GM23338 (cell line): ENCODE measurements around the gene TMEM9. TPM values are rescaled to one million over a fixed set of nuclear protein-coding genes. Genes with fewer than 3 reads are reported as not detected.

Source experiments
- ATAC-seq: fragments of 200-7000 bp; cut with Tn5 transposase; 3 replicates; pipeline ENCODE4 v1.9.1; 2020
- DNase-seq: peaks from one replicate; pipeline ENCODE4 v3.0.0-alpha.2; 2015; ENCODE audit warnings: low spot score
- H2AFZ ChIP-seq: fragments of 200-600 bp; sonication (generic); 2 replicates; pipeline ENCODE4 v1.8.0; 2016; ENCODE audit warnings: antibody characterized with exemption, mild to moderate bottlenecking, moderate library complexity
- H3F3A ChIP-seq: fragments of 200-600 bp; sonication (generic); replicated peaks from 2 replicates; pipeline ENCODE4 v1.8.0; 2017; ENCODE audit warnings: antibody characterized with exemption, mixed run types, low read depth
- H3K27ac ChIP-seq: fragments of 200-600 bp; sonication (generic); 2 replicates; pipeline ENCODE4 v1.6.1; 2016; ENCODE audit warnings: low read depth
- H3K27me3 ChIP-seq: fragments of 200-600 bp; sonication (generic); 2 replicates; pipeline ENCODE4 v1.8.0; 2016; ENCODE audit warnings: mild to moderate bottlenecking, mixed run types, moderate library complexity; ENCODE audit not compliant: insufficient read depth
- H3K36me3 ChIP-seq: fragments of 200-600 bp; sonication (generic); 2 replicates; pipeline ENCODE4 v1.8.0; 2016; ENCODE audit warnings: mild to moderate bottlenecking; ENCODE audit not compliant: insufficient read depth
- H3K4me1 ChIP-seq: fragments of 200-600 bp; sonication (generic); 2 replicates; pipeline ENCODE4 v1.8.0; 2016; ENCODE audit warnings: mild to moderate bottlenecking, moderate library complexity; ENCODE audit not compliant: insufficient read depth
- H3K4me2 ChIP-seq: fragments of 200-600 bp; sonication (generic); 2 replicates; pipeline ENCODE4 v1.7.1; 2017; ENCODE audit warnings: mixed run types
- H3K4me3 ChIP-seq: fragments of 200-600 bp; sonication (generic); 2 replicates; pipeline ENCODE4 v1.6.1; 2016; ENCODE audit warnings: mixed run types
- H3K79me2 ChIP-seq: fragments of 200-600 bp; sonication (generic); replicated peaks from 2 replicates; pipeline ENCODE4 v1.8.0; 2017; ENCODE audit warnings: mild to moderate bottlenecking; ENCODE audit not compliant: insufficient read depth
- H3K9me2 ChIP-seq: fragments of 200-600 bp; sonication (generic); 2 replicates; pipeline ENCODE4 v1.8.0; 2017; ENCODE audit not compliant: insufficient read depth
- H4K20me1 ChIP-seq: fragments of 200-600 bp; sonication (generic); replicated peaks from 2 replicates; pipeline ENCODE4 v1.8.0; 2017; ENCODE audit warnings: mild to moderate bottlenecking; ENCODE audit not compliant: insufficient read depth
- H3K27ac Mint-ChIP-seq: 2 replicates; pipeline ENCODE4 v1.8.0; 2020; ENCODE audit warnings: inconsistent platforms, mild to moderate bottlenecking, moderate library complexity, mixed read lengths
- H3K27me3 Mint-ChIP-seq: 3 replicates; pipeline ENCODE4 v1.8.0; 2022; ENCODE audit warnings: low read depth, mild to moderate bottlenecking, moderate library complexity, mixed read lengths, inconsistent platforms; ENCODE audit not compliant: insufficient read depth, poor library complexity
- H3K36me3 Mint-ChIP-seq: 3 replicates; pipeline ENCODE4 v1.8.0; 2021; ENCODE audit warnings: low read depth, mild to moderate bottlenecking, inconsistent platforms, moderate library complexity, mixed read lengths
- H3K4me1 Mint-ChIP-seq: 3 replicates; pipeline ENCODE4 v1.8.0; 2020; ENCODE audit warnings: mild to moderate bottlenecking, inconsistent platforms, mixed read lengths
- H3K4me3 Mint-ChIP-seq: 3 replicates; pipeline ENCODE4 v1.8.0; 2021; ENCODE audit warnings: moderate library complexity, mild to moderate bottlenecking, inconsistent platforms, mixed read lengths
- H3K9me3 Mint-ChIP-seq: 3 replicates; pipeline ENCODE4 v1.8.0; 2020; ENCODE audit warnings: moderate library complexity, mild to moderate bottlenecking, inconsistent platforms, mixed read lengths
- CREB1 ChIP-seq: fragments of 250-450 bp; sonication (Bioruptor Pico); IDR thresholded peaks from 2 replicates; pipeline ENCODE4 v1.5.0; 2020; ENCODE audit warnings: low read depth, mild to moderate bottlenecking, moderate library complexity
- EZH2phosphoT487 ChIP-seq: fragments of 200-600 bp; sonication (generic); IDR thresholded peaks from one replicate; pipeline ENCODE4 v1.8.1; 2018; ENCODE audit warnings: antibody characterized with exemption; ENCODE audit not compliant: unreplicated experiment
- JUNB ChIP-seq: IDR thresholded peaks from one replicate; pipeline ENCODE4 v1.6.1; 2016; ENCODE audit warnings: antibody characterized with exemption; ENCODE audit not compliant: unreplicated experiment
- POLR2AphosphoS5 ChIP-seq: IDR thresholded peaks from 2 replicates; pipeline ENCODE4 v1.6.1; 2016; ENCODE audit warnings: antibody characterized with exemption, low read depth
- STAT1 ChIP-seq: IDR thresholded peaks from one replicate; pipeline ENCODE4 v1.6.1; 2016; ENCODE audit warnings: antibody characterized with exemption; ENCODE audit not compliant: unreplicated experiment
- ZNF331 ChIP-seq: fragments of 250-450 bp; sonication (Bioruptor Pico); IDR thresholded peaks from 2 replicates; pipeline ENCODE4 v1.5.0; 2020; ENCODE audit warnings: low read depth, mild to moderate bottlenecking, moderate library complexity
- polyA plus RNA-seq: library from polyadenylated mRNA; unstranded; fragments of >200 nt; fragmentation: Nextera tagmentation; extraction: Ambion mirVana; gene quantifications from 2 replicates; pipeline ENCODE4 v1.2.1, GENCODE V29; 2016
- total RNA-seq: library from RNA; depleted of rRNA; stranded (reverse); fragments of >200 nt; shearing (Covaris generic); gene quantifications from 2 replicates; pipeline ENCODE4 v1.2.3, GENCODE V29; 2014
- TF ChIP-seq, protein P1 (sequence below): IDR thresholded peaks from 2 replicates; pipeline ENCODE4 v1.6.1; 2016; ENCODE audit warnings: antibody characterized with exemption
- TF ChIP-seq, protein P2 (sequence below), 2 experiments: fragments of 200-600 bp in 1 of 2; sonication (generic) in 1 of 2; conservative IDR thresholded peaks; 2 replicates each; pipeline versions ENCODE4 v1.5.1 to v1.6.1; 2016 to 2017; ENCODE audit warnings: antibody characterized with exemption in 2 of 2, low read depth in 2 of 2, mild to moderate bottlenecking in 2 of 2, moderate library complexity in 1 of 2
- TF ChIP-seq, protein P3 (sequence below): IDR thresholded peaks from one replicate; pipeline ENCODE4 v1.6.1; 2018; ENCODE audit warnings: antibody characterized with exemption; ENCODE audit not compliant: unreplicated experiment

TMEM9 gene
- total and polyA plus RNA-seq, 2 experiments from 2014 or later: 78.6 to 147 TPM

DNA sequence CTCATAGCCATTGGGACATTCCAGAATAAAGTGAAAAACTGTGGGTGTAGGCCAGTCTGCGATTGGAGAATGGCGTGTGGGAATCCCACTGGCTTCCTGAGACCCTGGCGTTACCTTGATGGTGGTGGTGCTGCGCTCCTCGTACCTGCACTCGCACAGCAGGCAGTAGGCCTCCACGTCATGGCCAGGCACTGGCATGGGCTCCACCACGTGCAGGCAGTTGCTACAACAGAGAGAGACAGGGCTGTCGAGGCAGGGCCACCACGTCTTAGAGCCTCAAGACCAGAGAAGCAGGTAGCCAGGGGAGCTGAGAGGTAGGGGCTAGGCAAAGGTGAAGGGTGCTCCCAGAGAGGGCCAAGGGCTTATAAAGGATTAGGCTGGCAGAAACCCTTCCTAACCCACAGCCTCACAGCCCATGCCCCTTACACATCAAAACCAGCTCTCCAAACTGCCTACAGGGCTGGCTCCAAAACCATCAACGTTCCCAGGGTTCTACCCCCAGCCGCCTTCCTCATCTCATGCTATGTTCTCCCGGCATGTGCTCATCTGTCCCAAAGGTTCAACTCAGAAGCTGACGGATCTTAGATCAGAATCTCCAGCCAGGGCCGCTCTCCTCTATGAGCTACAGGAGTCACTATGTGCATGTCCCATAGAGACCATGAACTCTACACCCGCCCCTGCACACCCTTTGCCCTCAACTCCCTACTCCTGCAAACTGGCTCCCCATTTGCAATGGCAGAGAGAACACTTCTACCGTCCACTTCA, 7.5 kb downstream of the TMEM9 start:
- Histone ChIP-seq H3K79me2 (no peaks in the 10 kb centered on the region; the same call in 1 of the 2 replicates), H3K9me2 (no peaks in the 10 kb centered on the region), H3K4me3 (no peak overlapping the region), H3K4me1 (no peaks in the 10 kb centered on the region), H3K27ac (no peak overlapping the region), H3K36me3 (peaks cover 50% of the 10 kb centered on the region), H3F3A (no peaks in the 10 kb centered on the region), H3K4me2 (no peak overlapping the region), H2AFZ (no peak overlapping the region), H3K27me3 (no peaks in the 10 kb centered on the region), H4K20me1 (peaks cover 12% of the 10 kb centered on the region; the same call in 1 of the 2 replicates)
- Mint-ChIP-seq H3K36me3 (peaks cover 99% of the 10 kb centered on the region), H3K9me3 (no peaks in the 10 kb centered on the region), H3K4me1 (no peaks in the 10 kb centered on the region), H3K4me3 (no peak overlapping the region), H3K27ac (no peak overlapping the region), H3K27me3 (peaks cover 3% of the 10 kb centered on the region)
- TF ChIP-seq CREB1 (no peak), JUNB (no peak), ZNF331 (no peak), EZH2phosphoT487 (no peak), POLR2AphosphoS5 (no peak)
- TF ChIP-seq, protein P1, sequence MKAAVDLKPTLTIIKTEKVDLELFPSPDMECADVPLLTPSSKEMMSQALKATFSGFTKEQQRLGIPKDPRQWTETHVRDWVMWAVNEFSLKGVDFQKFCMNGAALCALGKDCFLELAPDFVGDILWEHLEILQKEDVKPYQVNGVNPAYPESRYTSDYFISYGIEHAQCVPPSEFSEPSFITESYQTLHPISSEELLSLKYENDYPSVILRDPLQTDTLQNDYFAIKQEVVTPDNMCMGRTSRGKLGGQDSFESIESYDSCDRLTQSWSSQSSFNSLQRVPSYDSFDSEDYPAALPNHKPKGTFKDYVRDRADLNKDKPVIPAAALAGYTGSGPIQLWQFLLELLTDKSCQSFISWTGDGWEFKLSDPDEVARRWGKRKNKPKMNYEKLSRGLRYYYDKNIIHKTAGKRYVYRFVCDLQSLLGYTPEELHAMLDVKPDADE: no peak
- DNase-seq (no peak), ATAC-seq (no peak)

DNA sequence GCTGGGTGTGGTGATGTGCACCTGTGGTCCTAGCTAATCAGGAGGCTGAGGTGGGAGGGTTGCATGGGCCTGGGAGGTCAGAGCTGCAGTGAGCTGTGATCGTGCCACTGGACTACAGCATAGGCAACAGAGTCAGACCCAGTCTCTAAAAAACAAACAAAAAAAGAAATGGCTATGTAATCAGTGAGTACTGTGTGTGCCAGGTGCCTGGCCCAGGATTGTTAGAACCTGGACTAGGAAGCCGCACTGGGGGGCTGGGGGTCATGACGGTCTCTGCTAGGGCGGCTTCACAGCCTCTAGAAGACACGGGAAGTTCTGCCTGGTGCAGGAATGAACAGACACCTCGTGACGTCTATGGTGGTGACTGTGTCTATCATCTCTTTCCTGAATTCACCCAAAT, 8.5 kb downstream of the TMEM9 start:
- no peaks in the 10 kb centered on the region for H3K79me2 ChIP-seq
- peaks cover 41% of the 10 kb centered on the region for H3K36me3 ChIP-seq
- Mint-ChIP-seq H3K36me3 (peaks cover 97% of the 10 kb centered on the region), H3K27me3 (peaks cover 3% of the 10 kb centered on the region), H3K4me1 (no peaks in the 10 kb centered on the region), H3K9me3 (no peaks in the 10 kb centered on the region), H3K4me3 (no peak overlapping the region), H3K27ac (no peak overlapping the region)
- no peaks in the 10 kb centered on the region for H3K4me1 ChIP-seq
- DNase-seq (no peak), ATAC-seq (no peak)
- no peak overlapping the region for H3K27ac ChIP-seq
- H3K9me2 ChIP-seq: no peaks in the 10 kb centered on the region
- no peaks in the 10 kb centered on the region for H3K27me3 ChIP-seq
- peaks cover 12% of the 10 kb centered on the region; the same call in 1 of the 2 replicates for H4K20me1 ChIP-seq
- H3K4me3 ChIP-seq: no peak overlapping the region
- H2AFZ ChIP-seq: no peak overlapping the region
- no peak overlapping the region for H3K4me2 ChIP-seq
- no peaks in the 10 kb centered on the region for H3F3A ChIP-seq
- TF ChIP-seq, protein P2, sequence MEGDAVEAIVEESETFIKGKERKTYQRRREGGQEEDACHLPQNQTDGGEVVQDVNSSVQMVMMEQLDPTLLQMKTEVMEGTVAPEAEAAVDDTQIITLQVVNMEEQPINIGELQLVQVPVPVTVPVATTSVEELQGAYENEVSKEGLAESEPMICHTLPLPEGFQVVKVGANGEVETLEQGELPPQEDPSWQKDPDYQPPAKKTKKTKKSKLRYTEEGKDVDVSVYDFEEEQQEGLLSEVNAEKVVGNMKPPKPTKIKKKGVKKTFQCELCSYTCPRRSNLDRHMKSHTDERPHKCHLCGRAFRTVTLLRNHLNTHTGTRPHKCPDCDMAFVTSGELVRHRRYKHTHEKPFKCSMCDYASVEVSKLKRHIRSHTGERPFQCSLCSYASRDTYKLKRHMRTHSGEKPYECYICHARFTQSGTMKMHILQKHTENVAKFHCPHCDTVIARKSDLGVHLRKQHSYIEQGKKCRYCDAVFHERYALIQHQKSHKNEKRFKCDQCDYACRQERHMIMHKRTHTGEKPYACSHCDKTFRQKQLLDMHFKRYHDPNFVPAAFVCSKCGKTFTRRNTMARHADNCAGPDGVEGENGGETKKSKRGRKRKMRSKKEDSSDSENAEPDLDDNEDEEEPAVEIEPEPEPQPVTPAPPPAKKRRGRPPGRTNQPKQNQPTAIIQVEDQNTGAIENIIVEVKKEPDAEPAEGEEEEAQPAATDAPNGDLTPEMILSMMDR (conservative IDR thresholded peaks at IDR 0.05; ENCODE audit: low read depth in 2 of 2): no peak
- TF ChIP-seq EZH2phosphoT487 (no peak), ZNF331 (no peak), STAT1 (no peak), POLR2AphosphoS5 (no peak)
- TF ChIP-seq, protein P3, sequence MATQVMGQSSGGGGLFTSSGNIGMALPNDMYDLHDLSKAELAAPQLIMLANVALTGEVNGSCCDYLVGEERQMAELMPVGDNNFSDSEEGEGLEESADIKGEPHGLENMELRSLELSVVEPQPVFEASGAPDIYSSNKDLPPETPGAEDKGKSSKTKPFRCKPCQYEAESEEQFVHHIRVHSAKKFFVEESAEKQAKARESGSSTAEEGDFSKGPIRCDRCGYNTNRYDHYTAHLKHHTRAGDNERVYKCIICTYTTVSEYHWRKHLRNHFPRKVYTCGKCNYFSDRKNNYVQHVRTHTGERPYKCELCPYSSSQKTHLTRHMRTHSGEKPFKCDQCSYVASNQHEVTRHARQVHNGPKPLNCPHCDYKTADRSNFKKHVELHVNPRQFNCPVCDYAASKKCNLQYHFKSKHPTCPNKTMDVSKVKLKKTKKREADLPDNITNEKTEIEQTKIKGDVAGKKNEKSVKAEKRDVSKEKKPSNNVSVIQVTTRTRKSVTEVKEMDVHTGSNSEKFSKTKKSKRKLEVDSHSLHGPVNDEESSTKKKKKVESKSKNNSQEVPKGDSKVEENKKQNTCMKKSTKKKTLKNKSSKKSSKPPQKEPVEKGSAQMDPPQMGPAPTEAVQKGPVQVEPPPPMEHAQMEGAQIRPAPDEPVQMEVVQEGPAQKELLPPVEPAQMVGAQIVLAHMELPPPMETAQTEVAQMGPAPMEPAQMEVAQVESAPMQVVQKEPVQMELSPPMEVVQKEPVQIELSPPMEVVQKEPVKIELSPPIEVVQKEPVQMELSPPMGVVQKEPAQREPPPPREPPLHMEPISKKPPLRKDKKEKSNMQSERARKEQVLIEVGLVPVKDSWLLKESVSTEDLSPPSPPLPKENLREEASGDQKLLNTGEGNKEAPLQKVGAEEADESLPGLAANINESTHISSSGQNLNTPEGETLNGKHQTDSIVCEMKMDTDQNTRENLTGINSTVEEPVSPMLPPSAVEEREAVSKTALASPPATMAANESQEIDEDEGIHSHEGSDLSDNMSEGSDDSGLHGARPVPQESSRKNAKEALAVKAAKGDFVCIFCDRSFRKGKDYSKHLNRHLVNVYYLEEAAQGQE: no peak
- TF ChIP-seq, protein P1: no peak
